HCT116 (cell line): Measurements from ENCODE around the gene TRIM26. TPM values are rescaled to one million over a fixed set of nuclear protein-coding genes. Genes with fewer than 3 reads are reported as not detected.
A peak's percentile ranks its signal among the peaks of the same experiment; 100 is the strongest.
"Not testable (repeated sequence)": the region's sequence is repeated elsewhere in the genome, so short reads cannot be mapped to it uniquely, and the experiment has no call there.

Source experiments
- ATAC-seq: fragments of 200-7000 bp; cut with Tn5 transposase; 2 replicates; pipeline ENCODE4 v1.9.1; 2020; ENCODE audit warnings: mild to moderate bottlenecking, moderate library complexity
- BruUV-seq: library from RNA; stranded (reverse); fragments of 400-500 nt; replicated peaks from 2 replicates; lab custom pipeline; 2021; lab: Mats Ljungman, UMichigan
- CTCF ChIA-PET: fragments of 300-600 bp; sonication (Branson Sonifier 250); formaldehyde crosslinking; loops from one replicate; lab custom pipeline; 2021; ENCODE audit warnings: antibody characterized with exemption; lab: Charles Lee
- POLR2A ChIA-PET: fragments of 300-600, 350-600 bp; sonication (Branson Sonifier 250); formaldehyde crosslinking; loops from one replicate; lab custom pipeline; 2021; ENCODE audit warnings: antibody characterized with exemption; lab: Charles Lee
- RAD21 ChIA-PET, 2 experiments: fragments of 300-600 bp; sonication (Branson Sonifier 250); formaldehyde crosslinking; loops; one replicate each; lab custom pipeline; 2023; ENCODE audit warnings: low total read pairs in 2 of 2; ENCODE audit not compliant: uncharacterized antibody in 2 of 2, unreplicated experiment in 2 of 2, low non-redundant PET in 1 of 2; lab: Charles Lee
- DNase-seq: peaks from one replicate; pipeline ENCODE4 v3.0.0-alpha.2; 2010; ENCODE audit warnings: low read depth, low spot score
- H2AFZ ChIP-seq: fragments of 200-600 bp; shearing (Covaris generic), sonication (generic); 2 replicates; pipeline ENCODE4 v1.6.1; 2017; ENCODE audit warnings: low read depth, mixed run types, mixed read lengths, antibody characterized with exemption, low read length; ENCODE audit not compliant: poor library complexity, severe bottlenecking
- H3K27ac ChIP-seq: 2 replicates; pipeline ENCODE4 v1.5.1; 2012; ENCODE audit warnings: low read depth, low read length
- H3K27me3 ChIP-seq: fragments of 200-600 bp; sonication (generic); 2 replicates; pipeline ENCODE4 v1.6.1; 2016; ENCODE audit warnings: mixed run types, low read length, mixed read lengths; ENCODE audit not compliant: insufficient read depth
- H3K36me3 ChIP-seq, 2 experiments: fragments of 200-500 bp in 1 of 2; fragments of 200-600 bp in 1 of 2; sonication (Bioruptor generic) in 1 of 2; sonication (generic) in 1 of 2; 2 replicates each; pipeline versions ENCODE4 v1.5.1 to v1.6.1; 2014 to 2016; ENCODE audit warnings: low read length in 2 of 2, inconsistent platforms in 1 of 2, mixed read lengths in 1 of 2, mixed run types in 1 of 2; ENCODE audit not compliant: insufficient read depth in 2 of 2, control insufficient read depth in 1 of 2
- H3K4me1 ChIP-seq, 2 experiments: fragments of 200-600 bp in 1 of 2; sonication (generic) in 1 of 2; 2 replicates each; pipeline versions ENCODE4 v1.5.1 to v1.6.1; 2012 to 2017; ENCODE audit warnings: low read length in 2 of 2, inconsistent platforms in 1 of 2, mild to moderate bottlenecking in 1 of 2, mixed read lengths in 1 of 2, mixed run types in 1 of 2, moderate library complexity in 1 of 2; ENCODE audit not compliant: insufficient read depth in 2 of 2, control insufficient read depth in 1 of 2
- H3K4me2 ChIP-seq: fragments of 200-600 bp; sonication (generic); 2 replicates; pipeline ENCODE4 v1.6.1; 2017; ENCODE audit warnings: mixed run types, low read length, mixed read lengths
- H3K4me3 ChIP-seq, 2 experiments: fragments of 200-600 bp in 1 of 2; sonication (generic) in 1 of 2; replicated peaks in 1 of 2; 2 replicates each; pipeline ENCODE4 v1.5.1; 2011 to 2016; ENCODE audit warnings: low read length in 2 of 2, control low read depth in 1 of 2, low read depth in 1 of 2, mild to moderate bottlenecking in 1 of 2, mixed read lengths in 1 of 2, mixed run types in 1 of 2
- H3K79me2 ChIP-seq: fragments of 200-600 bp; sonication (generic); 2 replicates; pipeline ENCODE4 v1.6.1; 2017; ENCODE audit warnings: mild to moderate bottlenecking, mixed run types, low read length, moderate library complexity, mixed read lengths; ENCODE audit not compliant: insufficient read depth
- H3K9ac ChIP-seq: fragments of 200-600 bp; sonication (generic); 2 replicates; pipeline ENCODE4 v1.6.1; 2016; ENCODE audit warnings: low read length, mixed read lengths
- H3K9me2 ChIP-seq: fragments of 200-600 bp; sonication (generic), shearing (Covaris generic); 2 replicates; pipeline ENCODE4 v1.6.1; 2017; ENCODE audit warnings: mixed run types, mild to moderate bottlenecking, moderate library complexity; ENCODE audit not compliant: insufficient read depth
- H3K9me3 ChIP-seq, 2 experiments: fragments of 200-500 bp in 1 of 2; fragments of 200-600 bp in 1 of 2; sonication (Bioruptor generic) in 1 of 2; sonication (generic) in 1 of 2; 2 replicates each; pipeline ENCODE4 v1.6.1; 2014 to 2017; ENCODE audit warnings: low read length in 2 of 2, mixed read lengths in 2 of 2, inconsistent platforms in 1 of 2, low read depth in 1 of 2, mild to moderate bottlenecking in 1 of 2, mixed run types in 1 of 2, moderate library complexity in 1 of 2; ENCODE audit not compliant: control insufficient read depth in 1 of 2, insufficient read depth in 1 of 2
- H4K20me1 ChIP-seq: fragments of 200-600 bp; sonication (generic), shearing (Covaris generic); 2 replicates; pipeline ENCODE4 v1.6.1; 2017; ENCODE audit warnings: mixed run types, mild to moderate bottlenecking, moderate library complexity; ENCODE audit not compliant: insufficient read depth
- EGR1 ChIP-seq: IDR thresholded peaks from 2 replicates; pipeline ENCODE4 v1.6.1; 2012; ENCODE audit warnings: low read depth
- EZH2 ChIP-seq: fragments of 200-600 bp; sonication (generic); IDR thresholded peaks from 2 replicates; pipeline ENCODE4 v1.6.1; 2017; ENCODE audit warnings: antibody characterized with exemption, mixed run types
- EZH2phosphoT487 ChIP-seq: fragments of 200-600 bp; IDR thresholded peaks from 2 replicates; pipeline ENCODE4 v1.6.1; 2018; ENCODE audit warnings: antibody characterized with exemption, borderline replicate concordance
- FOSL1 ChIP-seq: IDR thresholded peaks from 2 replicates; pipeline ENCODE4 v1.6.1; 2012; ENCODE audit warnings: low read depth
- POLR2A ChIP-seq: IDR thresholded peaks from 2 replicates; pipeline ENCODE4 v1.7.0; 2011; ENCODE audit warnings: borderline replicate concordance; ENCODE audit not compliant: insufficient read depth, insufficient read length; ENCODE audit errors: extremely low read depth
- RAD21 ChIP-seq: IDR thresholded peaks from 2 replicates; pipeline ENCODE4 v1.6.1; 2012; ENCODE audit warnings: low read depth, mild to moderate bottlenecking
- SRF ChIP-seq: IDR thresholded peaks from 2 replicates; pipeline ENCODE4 v1.6.1; 2012; ENCODE audit warnings: low read depth
- TCF7L2 ChIP-seq: IDR thresholded peaks from 2 replicates; pipeline ENCODE4 v1.7.0; 2011; ENCODE audit warnings: borderline replicate concordance, inconsistent platforms; ENCODE audit not compliant: insufficient read depth, insufficient read length; ENCODE audit errors: extremely low read depth
- YY1 ChIP-seq: IDR thresholded peaks from 2 replicates; pipeline ENCODE4 v1.6.1; 2011; ENCODE audit warnings: low read length, low read depth, moderate library complexity, mild to moderate bottlenecking; ENCODE audit not compliant: insufficient replicate concordance; ENCODE audit errors: extremely low read depth
- intact Hi-C: fragments of 100-400 bp; cut with micrococcal nuclease; formaldehyde crosslinking; loops from 2 replicates; pipeline ENCODE4 v1.10.0; 2022
- total RNA-seq: library from RNA; stranded (reverse); gene quantifications from one replicate; pipeline ENCODE4 v1.2.1, GENCODE V29; 2021; ENCODE audit not compliant: unreplicated experiment
- TF ChIP-seq, protein P1 (sequence below): IDR thresholded peaks from 2 replicates; pipeline ENCODE4 v1.6.1; 2012
- TF ChIP-seq, protein P2 (sequence below), 3 experiments: fragments of 200-600 bp in 1 of 3; sonication (generic) in 1 of 3; IDR thresholded peaks in 2 of 3; conservative IDR thresholded peaks in 1 of 3; 2 replicates each; pipeline ENCODE4 v1.5.1; 2012 to 2017; ENCODE audit warnings: low read depth in 2 of 3, low read length in 2 of 3, antibody characterized with exemption in 1 of 3, borderline replicate concordance in 1 of 3, control low read depth in 1 of 3, mild to moderate bottlenecking in 1 of 3, mixed read lengths in 1 of 3, mixed run types in 1 of 3, moderate library complexity in 1 of 3; ENCODE audit not compliant: insufficient read depth in 1 of 3

Gene TRIM26
- total RNA-seq, 1 experiment from 2014 or later, result 32.2 TPM

GRCh38 chr6:30221956-30222355 is 8.8 kb upstream of the TRIM26 start:
- ATAC-seq, RAD21 ChIA-PET, H3K9me3 ChIP-seq, H3K9me2 ChIP-seq, DNase-seq, H3K4me1 ChIP-seq, H3K27me3 ChIP-seq, BruUV-seq, H3K4me2 ChIP-seq, H3K27ac ChIP-seq, H3K79me2 ChIP-seq, CTCF ChIA-PET, intact Hi-C loops, H2AFZ ChIP-seq, H3K4me3 ChIP-seq, POLR2A ChIA-PET, H3K9ac ChIP-seq, H4K20me1 ChIP-seq, H3K36me3 ChIP-seq: not testable (repeated sequence)

- H3K36me3 ChIP-seq, H3K4me1 ChIP-seq, H3K9me2 ChIP-seq, RAD21 ChIA-PET, intact Hi-C loops, H3K79me2 ChIP-seq, H3K4me2 ChIP-seq, ATAC-seq, BruUV-seq, H3K27me3 ChIP-seq, H3K4me3 ChIP-seq, H3K27ac ChIP-seq, POLR2A ChIA-PET, H3K9ac ChIP-seq, CTCF ChIA-PET, H4K20me1 ChIP-seq, DNase-seq, H3K9me3 ChIP-seq, H2AFZ ChIP-seq: not testable (repeated sequence)
Measured at GRCh38 chr6:30221395-30221794, 8.2 kb upstream of the TRIM26 start.

DNA sequence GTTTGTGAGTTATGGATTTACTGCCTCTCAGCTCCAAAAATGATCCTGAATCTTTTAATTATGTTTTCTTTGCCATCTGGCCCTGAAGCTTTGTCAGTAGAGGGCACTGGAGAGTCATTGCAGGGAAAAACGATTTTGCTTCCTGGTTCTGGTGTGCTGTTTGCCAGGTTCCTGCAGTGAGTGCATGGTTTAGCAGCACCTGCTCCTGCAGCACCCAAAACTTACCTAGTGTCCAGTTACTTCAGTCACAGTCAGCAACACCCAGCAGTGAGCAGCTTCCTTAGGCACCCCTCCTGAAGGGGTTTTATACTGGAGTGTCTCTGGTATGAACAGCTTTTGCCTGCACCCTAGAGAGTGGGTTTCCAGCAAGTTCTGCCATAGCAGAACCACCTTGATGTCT is 6.0 kb upstream of the TRIM26 start:
- no peak overlapping the region for H3K9ac ChIP-seq
- H3K27me3 ChIP-seq, result no peaks in the 10 kb centered on the region
- peaks cover 5 to 7% of the 10 kb centered on the region in 2 experiments; a peak in 1 of 4 replicates for H3K9me3 ChIP-seq
- no peak overlapping the region for H3K4me3 ChIP-seq
- ChIA-PET POLR2A (interaction anchor here (1.3 kb wide), 1 partner anchor 116 kb away, joined by 7 read pairs; no protein-coding TSS in a partner anchor), RAD21 (interaction anchor here in 1 of 2 experiments (0.9 kb wide), 1 partner anchor 179 kb away, joined by 3 read pairs; no protein-coding TSS in a partner anchor), CTCF (interaction anchor here (0.6 to 1.5 kb wide), 17 partner anchors 9 to 234 kb away, joined by 3 to 17 read pairs (median 4); partner anchors contain the start of gene TRIM39)
- H3K4me2 ChIP-seq, result no peak overlapping the region
- intact Hi-C loops, result loop anchor here (5.0 kb wide), 2 partner anchors 178 to 233 kb away; no protein-coding TSS in a partner anchor
- H3K9me2 ChIP-seq, result no peaks in the 10 kb centered on the region
- no peaks in the 10 kb centered on the region for H3K79me2 ChIP-seq
- H3K4me1 ChIP-seq, result peaks cover 0 to 8% of the 10 kb centered on the region in 2 experiments; a peak in 2 of 4 replicates
- no peak overlapping the region for H3K27ac ChIP-seq
- DNase-seq (no peak), ATAC-seq (peak; percentile 68)
- no TSS peak for BruUV-seq
- H3K36me3 ChIP-seq, result no peaks in the 10 kb centered on the region
- H4K20me1 ChIP-seq, result no peaks in the 10 kb centered on the region
- no peak overlapping the region for H2AFZ ChIP-seq
- TF ChIP-seq RAD21 (peak; percentile 75), EZH2phosphoT487 (no peak), TCF7L2 (no peak), YY1 (no peak), SRF (no peak), EGR1 (no peak), FOSL1 (no peak), POLR2A (no peak), EZH2 (no peak)
- TF ChIP-seq, protein P1, sequence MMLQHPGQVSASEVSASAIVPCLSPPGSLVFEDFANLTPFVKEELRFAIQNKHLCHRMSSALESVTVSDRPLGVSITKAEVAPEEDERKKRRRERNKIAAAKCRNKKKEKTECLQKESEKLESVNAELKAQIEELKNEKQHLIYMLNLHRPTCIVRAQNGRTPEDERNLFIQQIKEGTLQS, result no peak
- TF ChIP-seq, protein P2, sequence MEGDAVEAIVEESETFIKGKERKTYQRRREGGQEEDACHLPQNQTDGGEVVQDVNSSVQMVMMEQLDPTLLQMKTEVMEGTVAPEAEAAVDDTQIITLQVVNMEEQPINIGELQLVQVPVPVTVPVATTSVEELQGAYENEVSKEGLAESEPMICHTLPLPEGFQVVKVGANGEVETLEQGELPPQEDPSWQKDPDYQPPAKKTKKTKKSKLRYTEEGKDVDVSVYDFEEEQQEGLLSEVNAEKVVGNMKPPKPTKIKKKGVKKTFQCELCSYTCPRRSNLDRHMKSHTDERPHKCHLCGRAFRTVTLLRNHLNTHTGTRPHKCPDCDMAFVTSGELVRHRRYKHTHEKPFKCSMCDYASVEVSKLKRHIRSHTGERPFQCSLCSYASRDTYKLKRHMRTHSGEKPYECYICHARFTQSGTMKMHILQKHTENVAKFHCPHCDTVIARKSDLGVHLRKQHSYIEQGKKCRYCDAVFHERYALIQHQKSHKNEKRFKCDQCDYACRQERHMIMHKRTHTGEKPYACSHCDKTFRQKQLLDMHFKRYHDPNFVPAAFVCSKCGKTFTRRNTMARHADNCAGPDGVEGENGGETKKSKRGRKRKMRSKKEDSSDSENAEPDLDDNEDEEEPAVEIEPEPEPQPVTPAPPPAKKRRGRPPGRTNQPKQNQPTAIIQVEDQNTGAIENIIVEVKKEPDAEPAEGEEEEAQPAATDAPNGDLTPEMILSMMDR (IDR thresholded peaks at IDR 0.05 in 2 of 3, conservative IDR thresholded peaks at IDR 0.05 in 1 of 3; ENCODE audit: borderline replicate concordance in 1 of 3, insufficient read depth in 1 of 3, low read depth in 2 of 3, low read length in 2 of 3), result peak; percentile 75 to 88 (median 87); a peak in 5 of 6 replicates
